Nephron (organoid): ENCODE results near the gene ARMC12.
"Not testable (repeated sequence)": the region's sequence is repeated elsewhere in the genome, so short reads cannot be mapped to it uniquely, and the experiment has no call there.

Experiments used
- H3K27ac Mint-ChIP-seq, 3 experiments: 2 replicates each; pipeline ENCODE4 v1.8.0; 2020; ENCODE audit warnings: mixed read lengths in 3 of 3, mild to moderate bottlenecking in 2 of 3, moderate library complexity in 1 of 3
- H3K27me3 Mint-ChIP-seq: 2 replicates; pipeline ENCODE4 v1.8.0; 2021; ENCODE audit warnings: low read depth, mild to moderate bottlenecking, moderate library complexity, mixed read lengths
- H3K36me3 Mint-ChIP-seq: 2 replicates; pipeline ENCODE4 v1.8.0; 2020; ENCODE audit warnings: low read depth, mixed read lengths
- H3K4me1 Mint-ChIP-seq: 2 replicates; pipeline ENCODE4 v1.8.0; 2020; ENCODE audit warnings: mixed read lengths
- H3K4me3 Mint-ChIP-seq, 3 experiments: 2 replicates each; pipeline ENCODE4 v1.8.0; 2020; ENCODE audit warnings: mild to moderate bottlenecking in 3 of 3, mixed read lengths in 3 of 3, moderate library complexity in 2 of 3
- H3K9me3 Mint-ChIP-seq: 2 replicates; pipeline ENCODE4 v1.8.0; 2020; ENCODE audit warnings: mixed read lengths
- TF ChIP-seq, protein P1 (sequence below), 3 experiments: fragments of 200-600 bp; sonication (generic); IDR thresholded peaks; one replicate each; pipeline ENCODE4 v1.5.0; 2021; ENCODE audit warnings: antibody characterized with exemption in 3 of 3; ENCODE audit not compliant: unreplicated experiment in 3 of 3

ARMC12 gene

DNA sequence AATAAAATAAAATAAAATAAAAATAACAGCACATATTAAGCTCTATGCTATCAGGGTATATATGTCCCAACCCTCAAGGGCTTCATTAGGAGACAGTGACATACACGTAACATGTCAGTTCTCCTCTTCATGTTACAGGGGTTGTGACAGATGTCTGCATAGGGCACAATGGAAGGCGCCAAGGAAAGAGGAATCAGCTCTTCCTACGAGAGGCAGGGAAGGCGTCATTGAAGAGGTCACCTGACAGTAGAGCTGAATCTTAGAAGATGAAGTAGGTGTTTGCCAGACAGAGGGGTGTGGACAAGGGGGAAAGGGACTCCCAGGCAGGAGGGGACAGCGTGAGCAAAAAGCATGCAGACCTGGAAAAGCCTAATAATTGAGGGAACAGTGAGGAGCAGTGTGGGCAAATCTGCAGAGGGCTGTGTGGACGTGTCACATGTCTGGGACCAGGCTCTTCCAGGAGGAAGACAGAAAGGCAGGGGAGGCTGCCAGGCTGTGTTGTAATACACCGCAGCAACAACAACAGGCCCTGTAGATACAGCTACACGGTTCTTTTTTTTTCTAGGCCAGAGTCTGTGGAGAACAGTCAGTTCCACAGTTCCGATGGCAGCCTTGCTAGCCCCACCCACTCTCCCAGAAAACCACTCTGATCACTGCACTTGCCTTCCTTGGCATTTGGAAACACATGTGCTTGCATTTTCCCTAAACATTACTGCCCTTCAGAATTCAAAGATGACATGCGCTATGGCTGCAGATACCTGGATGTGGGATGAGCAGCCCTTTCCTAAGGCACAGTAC is 45.6 kb upstream of the ARMC12 start:
- peaks cover 11% of the 10 kb centered on the region for H3K4me1 Mint-ChIP-seq
- H3K4me3 Mint-ChIP-seq = peak overlapping the region in 1 of 3 experiments; percentile 48
- peaks cover 4% of the 10 kb centered on the region for H3K27me3 Mint-ChIP-seq
- H3K27ac Mint-ChIP-seq = peak overlapping the region in 1 of 3 experiments; percentile 33
- TF ChIP-seq, protein P1, sequence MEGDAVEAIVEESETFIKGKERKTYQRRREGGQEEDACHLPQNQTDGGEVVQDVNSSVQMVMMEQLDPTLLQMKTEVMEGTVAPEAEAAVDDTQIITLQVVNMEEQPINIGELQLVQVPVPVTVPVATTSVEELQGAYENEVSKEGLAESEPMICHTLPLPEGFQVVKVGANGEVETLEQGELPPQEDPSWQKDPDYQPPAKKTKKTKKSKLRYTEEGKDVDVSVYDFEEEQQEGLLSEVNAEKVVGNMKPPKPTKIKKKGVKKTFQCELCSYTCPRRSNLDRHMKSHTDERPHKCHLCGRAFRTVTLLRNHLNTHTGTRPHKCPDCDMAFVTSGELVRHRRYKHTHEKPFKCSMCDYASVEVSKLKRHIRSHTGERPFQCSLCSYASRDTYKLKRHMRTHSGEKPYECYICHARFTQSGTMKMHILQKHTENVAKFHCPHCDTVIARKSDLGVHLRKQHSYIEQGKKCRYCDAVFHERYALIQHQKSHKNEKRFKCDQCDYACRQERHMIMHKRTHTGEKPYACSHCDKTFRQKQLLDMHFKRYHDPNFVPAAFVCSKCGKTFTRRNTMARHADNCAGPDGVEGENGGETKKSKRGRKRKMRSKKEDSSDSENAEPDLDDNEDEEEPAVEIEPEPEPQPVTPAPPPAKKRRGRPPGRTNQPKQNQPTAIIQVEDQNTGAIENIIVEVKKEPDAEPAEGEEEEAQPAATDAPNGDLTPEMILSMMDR (IDR thresholded peaks at IDR 0.05; ENCODE audit: unreplicated experiment in 3 of 3) = no peak
- peaks cover 6% of the 10 kb centered on the region for H3K9me3 Mint-ChIP-seq
- H3K36me3 Mint-ChIP-seq = no peaks in the 10 kb centered on the region

- no peak overlapping the region for H3K4me3 Mint-ChIP-seq
Observed at GRCh38 chr6:35694462-35694861, 42.4 kb upstream of the ARMC12 start.

GRCh38 chr6:35698430-35698829 is 38.4 kb upstream of the ARMC12 start:
- H3K27me3 Mint-ChIP-seq, H3K9me3 Mint-ChIP-seq, H3K4me1 Mint-ChIP-seq, H3K4me3 Mint-ChIP-seq, H3K27ac Mint-ChIP-seq, H3K36me3 Mint-ChIP-seq: not testable (repeated sequence)

More at GRCh38 chr6:35694462-35694861, 42.4 kb upstream of the ARMC12 start:
- TF ChIP-seq, protein P1 (IDR thresholded peaks at IDR 0.05; ENCODE audit: unreplicated experiment in 3 of 3) = no peak
- H3K9me3 Mint-ChIP-seq = peaks cover 6% of the 10 kb centered on the region
- no peaks in the 10 kb centered on the region for H3K27me3 Mint-ChIP-seq
- no peaks in the 10 kb centered on the region for H3K4me1 Mint-ChIP-seq
- H3K27ac Mint-ChIP-seq = no peak overlapping the region
- no peaks in the 10 kb centered on the region for H3K36me3 Mint-ChIP-seq

DNA sequence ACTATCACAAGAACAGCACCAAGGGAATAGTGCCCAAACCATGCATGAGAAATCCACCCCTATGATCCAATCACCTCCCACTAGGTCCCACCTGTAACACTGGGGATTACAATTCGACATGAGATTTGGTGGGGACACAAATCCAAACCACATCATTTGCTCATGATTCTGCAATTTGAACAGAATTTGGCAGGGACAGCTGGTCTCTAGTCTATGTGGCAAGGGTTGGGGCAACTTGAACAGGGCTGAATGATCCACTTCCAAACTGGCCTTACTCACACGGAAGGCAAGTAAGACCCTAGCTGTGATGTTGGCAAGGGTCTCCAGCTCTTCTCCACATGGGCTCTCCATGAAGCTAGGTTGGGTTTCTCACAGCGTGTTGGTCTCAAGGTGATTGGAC is 38.0 kb upstream of the ARMC12 start:
- Mint-ChIP-seq H3K4me3 (no peak overlapping the region), H3K27me3 (no peaks in the 10 kb centered on the region), H3K4me1 (no peaks in the 10 kb centered on the region), H3K36me3 (no peaks in the 10 kb centered on the region), H3K9me3 (peaks cover 9% of the 10 kb centered on the region), H3K27ac (no peak overlapping the region)
- TF ChIP-seq, protein P1 (IDR thresholded peaks at IDR 0.05; ENCODE audit: unreplicated experiment in 3 of 3) = no peak

DNA sequence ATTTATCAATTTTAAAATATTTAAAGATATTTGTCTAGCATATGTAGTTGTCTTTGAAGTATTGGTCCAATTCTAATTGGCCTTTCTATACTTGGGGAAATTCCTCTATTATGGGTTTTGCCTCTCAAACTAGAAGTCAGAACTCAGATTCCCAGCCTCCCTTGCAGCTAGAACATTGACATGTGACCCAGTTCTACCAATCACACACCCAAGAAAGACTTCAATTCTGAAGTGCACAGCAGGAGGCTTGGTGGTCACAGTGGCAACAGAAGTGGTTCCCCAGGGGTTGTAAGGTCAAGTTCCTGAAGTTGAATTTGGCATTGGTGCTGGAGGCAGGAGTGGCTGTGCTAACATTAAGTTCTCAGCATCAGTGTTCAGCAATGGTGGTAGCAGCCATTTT is 33.3 kb upstream of the ARMC12 start:
- Mint-ChIP-seq H3K27ac (no peak overlapping the region), H3K4me1 (no peaks in the 10 kb centered on the region), H3K36me3 (no peaks in the 10 kb centered on the region), H3K4me3 (no peak overlapping the region), H3K9me3 (peaks cover 5% of the 10 kb centered on the region), H3K27me3 (no peaks in the 10 kb centered on the region)
- TF ChIP-seq, protein P1 (IDR thresholded peaks at IDR 0.05; ENCODE audit: unreplicated experiment in 3 of 3) = no peak

GRCh38 chr6:35706468-35706867 is 30.4 kb upstream of the ARMC12 start:
- Mint-ChIP-seq H3K4me1 (no peaks in the 10 kb centered on the region), H3K36me3 (no peaks in the 10 kb centered on the region), H3K4me3 (no peak overlapping the region), H3K27ac (no peak overlapping the region), H3K27me3 (no peaks in the 10 kb centered on the region), H3K9me3 (peaks cover 5% of the 10 kb centered on the region)
- TF ChIP-seq, protein P1 (IDR thresholded peaks at IDR 0.05; ENCODE audit: unreplicated experiment in 3 of 3) = no peak
